Adipose tissue (tissue), 3 donors: Measurements from ENCODE around the gene TGFBR2. TPM values are rescaled to one million over a fixed set of nuclear protein-coding genes. Genes with fewer than 3 reads are reported as not detected.
A peak's percentile ranks its signal among the peaks of the same experiment; 100 is the strongest.

Experiments
- H3K27ac ChIP-seq: one replicate; pipeline ENCODE4 v1.5.1; 2013; ENCODE audit warnings: low read depth, low read length
- WGBS, 3 donors: extraction: QIAGEN DNeasy Blood & Tissue Kit; methylation state at CpG; one replicate each; pipeline ENCODE4 v1.1.7; 2013; 5-methylcytosine and 5-hydroxymethylcytosine counted together
- polyA plus RNA-seq, 3 donors: library from polyadenylated mRNA; stranded (reverse); fragments of 200-250 nt; gene quantifications; one replicate each; pipeline ENCODE4 v1.2.3, GENCODE V29; 2013
- donor health status: healthy with polysubstance abuse.
- donor health status: Bipolar disorder and iron deficiency.
- donor health status: healthy.

Gene TGFBR2
- polyA plus RNA-seq, 3 donors = 47.6 to 197 (median 125) TPM

DNA sequence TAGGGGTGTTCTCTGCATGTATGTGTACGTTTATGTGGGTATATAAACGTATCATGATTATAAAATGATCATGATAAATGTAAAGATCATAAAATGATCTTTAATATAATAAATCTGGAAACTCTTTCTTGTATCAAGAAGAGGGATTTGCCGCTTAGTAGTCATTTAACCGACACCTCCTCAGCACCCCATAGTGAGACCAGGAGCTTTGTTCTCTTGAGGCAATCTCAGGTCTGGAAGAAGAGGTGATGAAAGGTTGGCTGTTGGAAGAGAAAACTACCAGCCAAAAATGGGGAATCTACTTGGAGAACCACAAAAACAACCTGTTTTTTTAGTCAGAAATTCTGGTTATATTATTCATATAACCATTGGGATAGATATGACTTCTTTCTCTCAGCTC, 38.7 kb downstream of the TGFBR2 start:
- H3K27ac ChIP-seq = no peak overlapping the region
- 56 to 86% (median 74%) methylated on average over 4 of the region's 4 CpGs for WGBS, 3 donors

DNA sequence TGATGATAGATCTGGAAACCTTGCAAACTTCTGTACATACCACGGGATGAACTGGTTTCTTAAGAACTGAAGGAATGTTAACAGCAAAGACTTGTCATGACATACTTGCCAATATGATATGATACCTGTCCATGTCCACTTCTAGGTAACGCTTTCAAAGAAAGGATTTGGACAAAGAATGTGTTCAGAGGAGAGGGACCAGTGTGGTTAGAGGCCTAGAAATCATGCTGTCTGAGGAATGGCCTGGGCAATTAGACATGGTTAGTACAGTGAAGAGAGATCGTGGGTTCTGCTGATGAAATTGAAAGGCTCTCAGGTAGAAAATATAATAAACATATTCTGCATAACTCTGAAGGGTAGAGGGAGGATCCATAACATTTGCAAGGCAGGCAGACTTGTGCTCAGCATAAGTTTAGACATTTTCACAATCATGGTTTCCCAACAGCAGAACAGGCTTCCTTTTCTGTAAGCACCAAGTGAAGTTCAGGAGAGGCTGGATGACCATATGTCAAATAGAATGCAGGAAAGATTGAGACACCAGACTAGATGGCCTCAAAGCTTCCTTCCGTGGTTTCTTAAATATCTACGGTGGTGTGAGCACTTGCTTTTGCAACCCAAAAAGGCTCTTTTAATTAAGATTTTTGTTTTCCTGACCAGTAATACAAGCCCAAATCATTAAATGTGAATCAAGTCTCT, 39.9 kb downstream of the TGFBR2 start:
- 58 to 89% (median 70%) methylated on average over 5 of the region's 5 CpGs for WGBS, 3 donors
- H3K27ac ChIP-seq = no peak overlapping the region

DNA sequence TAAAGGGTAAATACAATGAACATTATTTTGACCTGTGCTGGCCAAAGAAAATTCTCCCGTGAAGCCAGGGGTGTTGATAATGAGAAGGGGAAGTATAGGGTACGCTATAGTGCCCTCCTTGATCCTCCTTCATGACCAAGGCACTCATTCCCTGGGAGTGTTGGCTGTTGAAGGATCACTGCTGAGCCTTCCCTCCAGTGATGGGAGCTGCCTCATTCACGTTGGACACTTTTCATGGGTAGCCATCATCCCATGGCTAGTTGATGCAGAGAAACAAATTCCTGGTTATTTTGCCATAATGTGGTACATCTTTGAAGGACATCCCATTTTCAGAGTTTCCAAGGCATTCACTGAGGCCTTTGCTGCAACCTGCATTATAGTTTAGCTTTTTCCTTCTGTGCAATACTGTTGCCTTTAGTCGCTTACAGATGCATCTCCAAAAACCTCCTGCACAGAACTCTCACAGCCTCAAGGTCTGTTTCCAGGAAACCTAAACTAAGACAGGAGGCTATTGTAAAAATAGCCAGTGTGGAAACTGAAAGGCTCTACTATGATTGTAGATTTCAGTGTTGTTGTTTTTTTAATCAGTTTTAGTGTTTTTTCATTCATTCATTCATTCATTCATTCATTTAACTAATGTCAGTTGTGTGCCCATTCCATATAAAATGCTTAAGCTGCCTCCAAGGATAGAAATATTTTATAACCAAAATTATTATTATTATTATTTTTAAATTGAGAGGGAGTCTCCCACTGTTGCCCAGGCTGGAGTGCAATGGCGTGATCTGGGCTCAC, 40.8 kb downstream of the TGFBR2 start:
- H3K27ac ChIP-seq = peak overlapping the region; percentile 29
- WGBS, 3 donors = 77 to 96% (median 79%) methylated on average over 5 of the region's 5 CpGs

GRCh38 chr3:30648670-30649357, 42.4 kb downstream of the TGFBR2 start:
- no peak overlapping the region for H3K27ac ChIP-seq
- 92 to 95% (median 93%) methylated on average over 5 of the region's 5 CpGs for WGBS, 3 donors

- 62 to 78% (median 64%) methylated on average over 9 of the region's 9 CpGs for WGBS, 3 donors
- no peak overlapping the region for H3K27ac ChIP-seq
Observed at GRCh38 chr3:30649572-30650318, 43.3 kb downstream of the TGFBR2 start.

- H3K27ac ChIP-seq = no peak overlapping the region
- 93 to 95% (median 94%) methylated on average over 2 of the region's 2 CpGs for WGBS, 3 donors
Observed at GRCh38 chr3:30650348-30650995, 44.1 kb downstream of the TGFBR2 start.

DNA sequence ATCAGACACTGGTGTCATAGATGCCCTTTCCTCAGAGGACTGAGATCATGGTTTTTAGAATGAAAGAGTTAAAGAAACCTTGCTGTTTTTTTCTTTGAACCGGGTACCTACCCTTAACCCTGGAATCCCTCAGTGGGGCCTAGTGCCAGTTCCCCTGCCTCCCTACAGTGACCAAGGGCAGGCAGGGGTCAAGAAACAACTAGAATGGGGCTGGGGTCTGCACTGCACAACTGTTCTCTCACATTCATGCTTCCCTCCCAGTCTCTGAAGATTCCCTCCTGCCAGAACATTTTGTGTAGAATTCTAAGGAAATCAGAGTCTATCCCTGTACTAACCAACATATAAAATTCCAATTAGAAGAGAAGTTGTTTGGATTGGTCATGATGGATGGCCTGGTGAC, 47.9 kb downstream of the TGFBR2 start:
- H3K27ac ChIP-seq = no peak overlapping the region
- WGBS, 3 donors = 70 to 84% (median 80%) methylated on average over 1 of the region's 1 CpG

- 59 to 86% (median 61%) methylated on average over 5 of the region's 5 CpGs for WGBS, 3 donors
- H3K27ac ChIP-seq = no peak overlapping the region
Observed at GRCh38 chr3:30655187-30655812, 48.9 kb downstream of the TGFBR2 start.

- 81 to 96% (median 94%) methylated on average over 3 of the region's 3 CpGs for WGBS, 3 donors
- H3K27ac ChIP-seq = no peak overlapping the region
Observed at GRCh38 chr3:30656624-30657141, 50.3 kb downstream of the TGFBR2 start.

GRCh38 chr3:30657914-30658313, 51.5 kb downstream of the TGFBR2 start:
- WGBS, 3 donors = 51 to 54% (median 53%) methylated on average over 3 of the region's 3 CpGs
- no peak overlapping the region for H3K27ac ChIP-seq

- WGBS, 3 donors = 16 to 47% (median 18%) methylated on average over 9 of the region's 9 CpGs
- no peak overlapping the region for H3K27ac ChIP-seq
Observed at GRCh38 chr3:30658328-30659052, 52.1 kb downstream of the TGFBR2 start.

GRCh38 chr3:30659270-30660130, 53.1 kb downstream of the TGFBR2 start:
- no peak overlapping the region for H3K27ac ChIP-seq
- WGBS, 3 donors = 61 to 85% (median 79%) methylated on average over 7 of the region's 7 CpGs

GRCh38 chr3:30660136-30660535, 53.7 kb downstream of the TGFBR2 start:
- H3K27ac ChIP-seq = no peak overlapping the region
- 85 to 86% (median 86%) methylated on average over 3 of the region's 3 CpGs for WGBS, 3 donors

GRCh38 chr3:30660656-30661055, 54.3 kb downstream of the TGFBR2 start:
- 82 to 93% (median 92%) methylated on average over 3 of the region's 3 CpGs for WGBS, 3 donors
- H3K27ac ChIP-seq = no peak overlapping the region

- 77 to 84% (median 84%) methylated on average over 2 of the region's 2 CpGs for WGBS, 3 donors
Observed at GRCh38 chr3:30661098-30661873, 54.9 kb downstream of the TGFBR2 start.

More at GRCh38 chr3:30661098-30661873, 54.9 kb downstream of the TGFBR2 start:
- no peak overlapping the region for H3K27ac ChIP-seq
